ENCODE measurements around the gene HNF1B. TPM values are rescaled to one million over a fixed set of nuclear protein-coding genes. Genes with fewer than 3 reads are reported as not detected.

Gene HNF1B
- total RNA-seq, 1 experiment from 2014 or later, result not detected

GRCh38 chr17:37697381-37697780 lies 47.5 kb downstream of the HNF1B start:
- Histone ChIP-seq H3F3A (ENCODE audit: insufficient read depth, low read depth) (peaks cover 4% of the 10 kb centered on the region; the same call in 1 of the 2 replicates), H3K36me3 (ENCODE audit: low read depth) (no peaks in the 10 kb centered on the region), H3K4me1 (replicated peaks; ENCODE audit: insufficient read depth) (peaks cover 14% of the 10 kb centered on the region), H3K27me3 (ENCODE audit: insufficient read depth, low read depth) (no peaks in the 10 kb centered on the region), H3K9me2 (ENCODE audit: insufficient read depth) (no peaks in the 10 kb centered on the region), H3K4me2 (no peak overlapping the region), H2AFZ (no peak overlapping the region), H3K79me2 (ENCODE audit: low read depth) (no peaks in the 10 kb centered on the region), H3K4me3 (no peak overlapping the region), H3K9me3 (ENCODE audit: insufficient read depth, low read depth) (no peaks in the 10 kb centered on the region), H3K27ac (no peak overlapping the region), H4K20me1 (ENCODE audit: insufficient read depth) (no peaks in the 10 kb centered on the region)
- BruUV-seq (replicated peaks), result no TSS peak
- no peak for TF ChIP-seq CTCF (conservative IDR thresholded peaks at IDR 0.05)
- no peak for TF ChIP-seq EZH2 (IDR thresholded peaks at IDR 0.05; ENCODE audit: low read depth)
- ChIA-PET CTCF (no interaction called here), POLR2A (ENCODE audit: unreplicated experiment) (no interaction called here)
- DNase-seq, result no peak
- intact Hi-C loops (cut with micrococcal nuclease; ENCODE audit: unreplicated experiment), result no loop called here

- POLR2A ChIA-PET (ENCODE audit: unreplicated experiment), result no interaction called here
- no peaks in the 10 kb centered on the region for H3K36me3 ChIP-seq (ENCODE audit: low read depth)
Measured at GRCh38 chr17:37696366-37696765, 48.5 kb downstream of the HNF1B start.

GRCh38 chr17:37695726-37696125 lies 49.1 kb downstream of the HNF1B start:
- H3K36me3 ChIP-seq (ENCODE audit: low read depth), result no peaks in the 10 kb centered on the region
- intact Hi-C loops (cut with micrococcal nuclease; ENCODE audit: unreplicated experiment), result no loop called here
- H4K20me1 ChIP-seq (ENCODE audit: insufficient read depth), result no peaks in the 10 kb centered on the region
- no peaks in the 10 kb centered on the region for H3K27me3 ChIP-seq (ENCODE audit: insufficient read depth, low read depth)
- BruUV-seq (replicated peaks), result no TSS peak
- no peak for TF ChIP-seq EZH2 (IDR thresholded peaks at IDR 0.05; ENCODE audit: low read depth)
- no peak for TF ChIP-seq CTCF (conservative IDR thresholded peaks at IDR 0.05)
- no peaks in the 10 kb centered on the region for H3K9me2 ChIP-seq (ENCODE audit: insufficient read depth)
- H3K27ac ChIP-seq, result no peak overlapping the region
- no peaks in the 10 kb centered on the region for H3K79me2 ChIP-seq (ENCODE audit: low read depth)
- H3F3A ChIP-seq (ENCODE audit: insufficient read depth, low read depth), result peaks cover 4% of the 10 kb centered on the region; the same call in 1 of the 2 replicates
- peaks cover 12% of the 10 kb centered on the region for H3K4me1 ChIP-seq (replicated peaks; ENCODE audit: insufficient read depth)
- no peaks in the 10 kb centered on the region for H3K9me3 ChIP-seq (ENCODE audit: insufficient read depth, low read depth)
- H3K4me3 ChIP-seq, result no peak overlapping the region
- no peak for DNase-seq
- H3K4me2 ChIP-seq, result no peak overlapping the region
- no peak overlapping the region for H2AFZ ChIP-seq
- ChIA-PET CTCF (no interaction called here), POLR2A (ENCODE audit: unreplicated experiment) (no interaction called here)

More at GRCh38 chr17:37696366-37696765, 48.5 kb downstream of the HNF1B start:
- DNase-seq, result no peak
- Histone ChIP-seq H3K9me3 (ENCODE audit: insufficient read depth, low read depth) (no peaks in the 10 kb centered on the region), H3F3A (ENCODE audit: insufficient read depth, low read depth) (peaks cover 4% of the 10 kb centered on the region; the same call in 1 of the 2 replicates), H4K20me1 (ENCODE audit: insufficient read depth) (no peaks in the 10 kb centered on the region), H2AFZ (no peak overlapping the region), H3K4me2 (no peak overlapping the region), H3K79me2 (ENCODE audit: low read depth) (no peaks in the 10 kb centered on the region), H3K27me3 (ENCODE audit: insufficient read depth, low read depth) (no peaks in the 10 kb centered on the region), H3K4me3 (no peak overlapping the region), H3K4me1 (replicated peaks; ENCODE audit: insufficient read depth) (peaks cover 12% of the 10 kb centered on the region), H3K9me2 (ENCODE audit: insufficient read depth) (no peaks in the 10 kb centered on the region), H3K27ac (no peak overlapping the region)
- CTCF ChIA-PET, result no interaction called here
- no TSS peak for BruUV-seq (replicated peaks)
- TF ChIP-seq EZH2 (IDR thresholded peaks at IDR 0.05; ENCODE audit: low read depth), result no peak
- no peak for TF ChIP-seq CTCF (conservative IDR thresholded peaks at IDR 0.05)
- intact Hi-C loops (cut with micrococcal nuclease; ENCODE audit: unreplicated experiment), result no loop called here
